ENCODE results near the gene SASH1.

Gene SASH1

GRCh38 chr6:148503703-148504102 is 161.1 kb downstream of the SASH1 start:
- DNase-seq: no peak

GRCh38 chr6:148507774-148508173 is 165.1 kb downstream of the SASH1 start:
- no peak for DNase-seq

GRCh38 chr6:148508401-148509041 is 165.9 kb downstream of the SASH1 start:
- peak; percentile 77 for DNase-seq

- no peak for DNase-seq
These were observed 166.6 kb downstream of the SASH1 start for GRCh38 chr6:148509119-148509799.

GRCh38 chr6:148509800-148510581 is 167.4 kb downstream of the SASH1 start:
- DNase-seq: peak; percentile 96

GRCh38 chr6:148513145-148514071 is 170.8 kb downstream of the SASH1 start:
- peak; percentile 90 for DNase-seq

GRCh38 chr6:148514091-148514845 is 171.6 kb downstream of the SASH1 start:
- peak; percentile 80 for DNase-seq

GRCh38 chr6:148516217-148516616 is 173.6 kb downstream of the SASH1 start:
- no peak for DNase-seq

GRCh38 chr6:148516617-148517016 is 174.0 kb downstream of the SASH1 start:
- no peak for DNase-seq

- no peak for DNase-seq
These were observed 174.8 kb downstream of the SASH1 start for GRCh38 chr6:148517470-148517869.

GRCh38 chr6:148518511-148519156 is 176.0 kb downstream of the SASH1 start:
- peak; percentile 91 for DNase-seq

GRCh38 chr6:148520109-148520841 is 177.6 kb downstream of the SASH1 start:
- no peak for DNase-seq

GRCh38 chr6:148521158-148521557 is 178.5 kb downstream of the SASH1 start:
- DNase-seq: no peak

GRCh38 chr6:148521586-148521985 is 178.9 kb downstream of the SASH1 start:
- DNase-seq: no peak

- DNase-seq: no peak
These were observed 180.4 kb downstream of the SASH1 start for GRCh38 chr6:148523048-148523447.

GRCh38 chr6:148523551-148523950 is 180.9 kb downstream of the SASH1 start:
- no peak for DNase-seq

- no peak for DNase-seq
These were observed 181.8 kb downstream of the SASH1 start for GRCh38 chr6:148524471-148524882.

- no peak for DNase-seq
These were observed 182.3 kb downstream of the SASH1 start for GRCh38 chr6:148524976-148525375.

- no peak for DNase-seq
These were observed 182.8 kb downstream of the SASH1 start for GRCh38 chr6:148525453-148525852.

- DNase-seq: no peak
These were observed 183.5 kb downstream of the SASH1 start for GRCh38 chr6:148526145-148526544.

GRCh38 chr6:148528292-148528691 is 185.7 kb downstream of the SASH1 start:
- no peak for DNase-seq
